ENCODE results near the gene KCNE1. TPM values are rescaled to one million over a fixed set of nuclear protein-coding genes. Genes with fewer than 3 reads are reported as not detected.

The KCNE1 gene
- total RNA-seq, 2 donors from 2014 or later: 1.0 TPM; not detected in 1

- ATAC-seq (no peak), DNase-seq (no peak)
- Histone ChIP-seq H3K27ac (no peak overlapping the region), H3K27me3 (no peaks in the 10 kb centered on the region), H3K36me3 (replicated peaks in 1 of 2; ENCODE audit: insufficient read depth in 1 of 2, low read depth in 2 of 2) (no peaks in the 10 kb centered on the region), H3K9me3 (no peaks in the 10 kb centered on the region), H3K4me1 (peaks cover 4% of the 10 kb centered on the region), H3K4me3 (no peak overlapping the region)
- intact Hi-C loops (cut with DNase I): no loop called here
- 82 to 93% methylated on average over 3 of the region's 3 CpGs for WGBS, 2 donors
- TF ChIP-seq CTCF (IDR thresholded peaks at IDR 0.05) (no peak), POLR2A (IDR thresholded peaks at IDR 0.05) (no peak)
Observed at GRCh38 chr21:34537838-34538237, 25.8 kb upstream of the KCNE1 start.

GRCh38 chr21:34536820-34537219 is 24.8 kb upstream of the KCNE1 start:
- no peak overlapping the region for H3K4me3 ChIP-seq
- H3K9me3 ChIP-seq: no peaks in the 10 kb centered on the region
- intact Hi-C loops (cut with DNase I): no loop called here
- TF ChIP-seq POLR2A (IDR thresholded peaks at IDR 0.05) (no peak), CTCF (IDR thresholded peaks at IDR 0.05) (no peak)
- H3K4me1 ChIP-seq: no peaks in the 10 kb centered on the region
- H3K36me3 ChIP-seq (replicated peaks in 1 of 2; ENCODE audit: insufficient read depth in 1 of 2, low read depth in 2 of 2): no peaks in the 10 kb centered on the region
- ATAC-seq (no peak), DNase-seq (no peak)
- H3K27ac ChIP-seq: peak overlapping the region in 1 of 4 donors; percentile 12
- 22 to 39% methylated on average over 2 of the region's 2 CpGs for WGBS, 2 donors
- H3K27me3 ChIP-seq: no peaks in the 10 kb centered on the region

GRCh38 chr21:34536311-34536710 is 24.3 kb upstream of the KCNE1 start:
- ATAC-seq (no peak), DNase-seq (no peak)
- Histone ChIP-seq H3K36me3 (replicated peaks in 1 of 2; ENCODE audit: insufficient read depth in 1 of 2, low read depth in 2 of 2) (no peaks in the 10 kb centered on the region), H3K9me3 (no peaks in the 10 kb centered on the region), H3K4me3 (no peak overlapping the region), H3K27ac (peak overlapping the region in 1 of 4 donors; percentile 12), H3K27me3 (no peaks in the 10 kb centered on the region), H3K4me1 (no peaks in the 10 kb centered on the region)
- TF ChIP-seq CTCF (IDR thresholded peaks at IDR 0.05) (no peak), POLR2A (IDR thresholded peaks at IDR 0.05) (no peak)
- 96 to 97% methylated on average over 8 of the region's 8 CpGs for WGBS, 2 donors
- intact Hi-C loops (cut with DNase I): no loop called here

GRCh38 chr21:34535886-34536285 is 23.9 kb upstream of the KCNE1 start:
- DNase-seq: no peak

More at GRCh38 chr21:34535886-34536285, 23.9 kb upstream of the KCNE1 start:
- TF ChIP-seq CTCF (IDR thresholded peaks at IDR 0.05): no peak
- no peak for TF ChIP-seq POLR2A (IDR thresholded peaks at IDR 0.05)
- H3K36me3 ChIP-seq (replicated peaks in 1 of 2; ENCODE audit: insufficient read depth in 1 of 2, low read depth in 2 of 2): no peaks in the 10 kb centered on the region
- no peak overlapping the region for H3K4me3 ChIP-seq
- H3K4me1 ChIP-seq: no peaks in the 10 kb centered on the region
- WGBS, 2 donors: 91 to 94% methylated on average over 3 of the region's 3 CpGs
- no peak for ATAC-seq
- no peaks in the 10 kb centered on the region for H3K27me3 ChIP-seq
- H3K9me3 ChIP-seq: no peaks in the 10 kb centered on the region
- intact Hi-C loops (cut with DNase I): no loop called here
- H3K27ac ChIP-seq: no peak overlapping the region
